Measurements from ENCODE around the gene FAM200B. TPM values are rescaled to one million over a fixed set of nuclear protein-coding genes. Genes with fewer than 3 reads are reported as not detected.

Gene FAM200B
- total and polyA plus RNA-seq, 4 donors, result 11.8 to 45.7 (median 16.9) TPM

DNA sequence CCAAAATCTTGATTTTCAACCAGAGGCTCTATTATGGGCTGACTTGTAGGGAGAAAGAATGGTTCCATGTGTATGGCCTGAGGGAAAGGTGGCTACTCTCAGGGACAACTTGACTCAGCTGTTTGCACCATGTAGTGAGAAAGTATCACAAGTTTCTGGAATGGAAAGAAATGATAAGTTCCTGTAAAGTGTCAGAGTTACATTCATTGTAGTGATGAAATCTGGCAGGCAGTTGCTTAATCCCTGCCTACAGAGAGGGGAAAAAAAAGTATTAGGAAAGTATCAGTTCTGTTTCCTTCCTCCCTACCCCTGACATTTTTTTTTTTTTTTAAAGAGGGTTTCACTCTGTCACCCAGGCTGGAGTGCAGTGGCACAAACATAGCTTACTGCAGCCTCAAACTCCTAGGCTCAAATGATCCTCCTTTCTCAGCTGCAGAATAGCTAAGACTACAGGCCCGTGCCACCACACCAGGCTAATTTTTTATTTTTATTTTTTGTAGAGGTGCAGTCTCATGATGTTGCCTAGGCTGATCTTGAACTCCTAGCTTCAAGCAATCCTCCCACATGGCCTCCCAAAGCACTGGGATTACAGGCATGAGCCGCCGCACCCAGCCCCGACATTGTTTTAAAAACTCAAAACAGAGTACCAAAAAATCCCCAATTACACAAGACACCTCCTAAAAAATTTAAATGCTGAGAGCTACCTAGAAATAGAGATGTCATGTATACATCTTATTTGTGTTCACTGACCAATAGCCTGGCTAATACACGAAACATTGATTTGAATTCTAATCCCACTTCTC, 21.7 kb upstream of the FAM200B start:
- Histone ChIP-seq H3K9me3 (ENCODE audit: control insufficient read depth in 4 of 4, low read length in 3 of 4) (no peaks in the 10 kb centered on the region), H3K27me3 (ENCODE audit: control insufficient read depth in 4 of 4, insufficient read depth in 4 of 4, low read length in 3 of 4) (no peaks in the 10 kb centered on the region), H3K4me1 (ENCODE audit: control insufficient read depth in 4 of 4, insufficient read depth in 4 of 4, low read length in 3 of 4) (peaks cover 0 to 2% (median 0%) of the 10 kb centered on the region in 4 donors), H3K9ac (ENCODE audit: low read depth in 1 of 2, low read length in 2 of 2) (no peak overlapping the region), H3K4me3 (ENCODE audit: low read depth in 1 of 3, low read length in 3 of 3) (no peak overlapping the region), H3K27ac (ENCODE audit: low read depth in 1 of 2, low read length in 2 of 2) (peak overlapping the region; percentile 7 to 59), H3K36me3 (ENCODE audit: control insufficient read depth in 4 of 4, insufficient read depth in 3 of 4, low read depth in 1 of 4, low read length in 3 of 4) (no peaks in the 10 kb centered on the region)
- WGBS, result 94% methylated on average over 5 of the region's 5 CpGs
- no peak for DNase-seq (ENCODE audit: low spot score)
- TF ChIP-seq RAD21 (IDR thresholded peaks at IDR 0.05) (peak in 1 of 2 donors; percentile 34), NR2F2 (IDR thresholded peaks at IDR 0.05) (no peak), FOXA1 (IDR thresholded peaks at IDR 0.05) (peak; percentile 24), RXRA (IDR thresholded peaks at IDR 0.05) (peak; percentile 46 to 66), YY1 (IDR thresholded peaks at IDR 0.05) (peak; percentile 74), HNF4G (IDR thresholded peaks at IDR 0.05) (no peak), HNF4A (conservative IDR thresholded peaks at IDR 0.05) (peak; percentile 33 to 60), SP1 (IDR thresholded peaks at IDR 0.05) (peak; percentile 59), GABPA (IDR thresholded peaks at IDR 0.05 in 1 of 2, conservative IDR thresholded peaks at IDR 0.05 in 1 of 2) (peak in 1 of 2 donors; percentile 43), EGR1 (IDR thresholded peaks at IDR 0.05; ENCODE audit: low read depth in 2 of 2) (peak in 1 of 2 donors; percentile 77), JUND (IDR thresholded peaks at IDR 0.05) (peak; percentile 50 to 53), TAF1 (conservative IDR thresholded peaks at IDR 0.05) (no peak), FOXA2 (IDR thresholded peaks at IDR 0.05) (no peak)
- TF ChIP-seq, protein P1, sequence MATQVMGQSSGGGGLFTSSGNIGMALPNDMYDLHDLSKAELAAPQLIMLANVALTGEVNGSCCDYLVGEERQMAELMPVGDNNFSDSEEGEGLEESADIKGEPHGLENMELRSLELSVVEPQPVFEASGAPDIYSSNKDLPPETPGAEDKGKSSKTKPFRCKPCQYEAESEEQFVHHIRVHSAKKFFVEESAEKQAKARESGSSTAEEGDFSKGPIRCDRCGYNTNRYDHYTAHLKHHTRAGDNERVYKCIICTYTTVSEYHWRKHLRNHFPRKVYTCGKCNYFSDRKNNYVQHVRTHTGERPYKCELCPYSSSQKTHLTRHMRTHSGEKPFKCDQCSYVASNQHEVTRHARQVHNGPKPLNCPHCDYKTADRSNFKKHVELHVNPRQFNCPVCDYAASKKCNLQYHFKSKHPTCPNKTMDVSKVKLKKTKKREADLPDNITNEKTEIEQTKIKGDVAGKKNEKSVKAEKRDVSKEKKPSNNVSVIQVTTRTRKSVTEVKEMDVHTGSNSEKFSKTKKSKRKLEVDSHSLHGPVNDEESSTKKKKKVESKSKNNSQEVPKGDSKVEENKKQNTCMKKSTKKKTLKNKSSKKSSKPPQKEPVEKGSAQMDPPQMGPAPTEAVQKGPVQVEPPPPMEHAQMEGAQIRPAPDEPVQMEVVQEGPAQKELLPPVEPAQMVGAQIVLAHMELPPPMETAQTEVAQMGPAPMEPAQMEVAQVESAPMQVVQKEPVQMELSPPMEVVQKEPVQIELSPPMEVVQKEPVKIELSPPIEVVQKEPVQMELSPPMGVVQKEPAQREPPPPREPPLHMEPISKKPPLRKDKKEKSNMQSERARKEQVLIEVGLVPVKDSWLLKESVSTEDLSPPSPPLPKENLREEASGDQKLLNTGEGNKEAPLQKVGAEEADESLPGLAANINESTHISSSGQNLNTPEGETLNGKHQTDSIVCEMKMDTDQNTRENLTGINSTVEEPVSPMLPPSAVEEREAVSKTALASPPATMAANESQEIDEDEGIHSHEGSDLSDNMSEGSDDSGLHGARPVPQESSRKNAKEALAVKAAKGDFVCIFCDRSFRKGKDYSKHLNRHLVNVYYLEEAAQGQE (IDR thresholded peaks at IDR 0.05), result peak; percentile 36
- TF ChIP-seq, protein P2, sequence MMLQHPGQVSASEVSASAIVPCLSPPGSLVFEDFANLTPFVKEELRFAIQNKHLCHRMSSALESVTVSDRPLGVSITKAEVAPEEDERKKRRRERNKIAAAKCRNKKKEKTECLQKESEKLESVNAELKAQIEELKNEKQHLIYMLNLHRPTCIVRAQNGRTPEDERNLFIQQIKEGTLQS (IDR thresholded peaks at IDR 0.05), result peak; percentile 93
- TF ChIP-seq, protein P3, sequence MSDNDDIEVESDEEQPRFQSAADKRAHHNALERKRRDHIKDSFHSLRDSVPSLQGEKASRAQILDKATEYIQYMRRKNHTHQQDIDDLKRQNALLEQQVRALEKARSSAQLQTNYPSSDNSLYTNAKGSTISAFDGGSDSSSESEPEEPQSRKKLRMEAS (IDR thresholded peaks at IDR 0.05), result peak; percentile 67
- TF ChIP-seq, protein P4, sequence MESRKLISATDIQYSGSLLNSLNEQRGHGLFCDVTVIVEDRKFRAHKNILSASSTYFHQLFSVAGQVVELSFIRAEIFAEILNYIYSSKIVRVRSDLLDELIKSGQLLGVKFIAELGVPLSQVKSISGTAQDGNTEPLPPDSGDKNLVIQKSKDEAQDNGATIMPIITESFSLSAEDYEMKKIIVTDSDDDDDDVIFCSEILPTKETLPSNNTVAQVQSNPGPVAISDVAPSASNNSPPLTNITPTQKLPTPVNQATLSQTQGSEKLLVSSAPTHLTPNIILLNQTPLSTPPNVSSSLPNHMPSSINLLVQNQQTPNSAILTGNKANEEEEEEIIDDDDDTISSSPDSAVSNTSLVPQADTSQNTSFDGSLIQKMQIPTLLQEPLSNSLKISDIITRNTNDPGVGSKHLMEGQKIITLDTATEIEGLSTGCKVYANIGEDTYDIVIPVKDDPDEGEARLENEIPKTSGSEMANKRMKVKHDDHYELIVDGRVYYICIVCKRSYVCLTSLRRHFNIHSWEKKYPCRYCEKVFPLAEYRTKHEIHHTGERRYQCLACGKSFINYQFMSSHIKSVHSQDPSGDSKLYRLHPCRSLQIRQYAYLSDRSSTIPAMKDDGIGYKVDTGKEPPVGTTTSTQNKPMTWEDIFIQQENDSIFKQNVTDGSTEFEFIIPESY (IDR thresholded peaks at IDR 0.05), result peak; percentile 68
- TF ChIP-seq, protein P5, sequence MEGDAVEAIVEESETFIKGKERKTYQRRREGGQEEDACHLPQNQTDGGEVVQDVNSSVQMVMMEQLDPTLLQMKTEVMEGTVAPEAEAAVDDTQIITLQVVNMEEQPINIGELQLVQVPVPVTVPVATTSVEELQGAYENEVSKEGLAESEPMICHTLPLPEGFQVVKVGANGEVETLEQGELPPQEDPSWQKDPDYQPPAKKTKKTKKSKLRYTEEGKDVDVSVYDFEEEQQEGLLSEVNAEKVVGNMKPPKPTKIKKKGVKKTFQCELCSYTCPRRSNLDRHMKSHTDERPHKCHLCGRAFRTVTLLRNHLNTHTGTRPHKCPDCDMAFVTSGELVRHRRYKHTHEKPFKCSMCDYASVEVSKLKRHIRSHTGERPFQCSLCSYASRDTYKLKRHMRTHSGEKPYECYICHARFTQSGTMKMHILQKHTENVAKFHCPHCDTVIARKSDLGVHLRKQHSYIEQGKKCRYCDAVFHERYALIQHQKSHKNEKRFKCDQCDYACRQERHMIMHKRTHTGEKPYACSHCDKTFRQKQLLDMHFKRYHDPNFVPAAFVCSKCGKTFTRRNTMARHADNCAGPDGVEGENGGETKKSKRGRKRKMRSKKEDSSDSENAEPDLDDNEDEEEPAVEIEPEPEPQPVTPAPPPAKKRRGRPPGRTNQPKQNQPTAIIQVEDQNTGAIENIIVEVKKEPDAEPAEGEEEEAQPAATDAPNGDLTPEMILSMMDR (IDR thresholded peaks at IDR 0.05; ENCODE audit: low read depth, low read length, missing input control), result no peak
